ENCODE data around the gene ATF6.

The ATF6 gene

DNA sequence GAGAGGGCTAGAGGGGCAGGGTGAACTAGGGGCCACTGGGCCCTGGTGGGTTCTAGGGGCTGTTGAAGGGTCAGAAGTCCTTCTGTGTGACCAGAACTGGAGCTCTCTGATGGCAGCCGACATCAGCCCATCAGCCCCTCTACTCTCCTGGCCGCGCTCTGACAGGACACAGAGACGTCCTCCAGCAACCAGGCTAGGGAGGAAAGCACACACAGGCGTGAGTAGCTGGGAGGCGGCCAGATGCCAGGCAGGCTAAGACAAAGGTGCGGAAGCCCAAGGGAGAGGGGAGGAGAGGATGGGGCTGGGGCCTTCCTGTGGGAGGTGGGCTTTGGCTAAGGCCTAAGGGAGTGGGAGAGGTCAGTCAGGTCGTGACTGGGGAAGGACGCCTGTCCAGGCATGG, 206.7 kb downstream of the ATF6 start:
- DNase-seq (ENCODE audit: low spot score): no peak

DNA sequence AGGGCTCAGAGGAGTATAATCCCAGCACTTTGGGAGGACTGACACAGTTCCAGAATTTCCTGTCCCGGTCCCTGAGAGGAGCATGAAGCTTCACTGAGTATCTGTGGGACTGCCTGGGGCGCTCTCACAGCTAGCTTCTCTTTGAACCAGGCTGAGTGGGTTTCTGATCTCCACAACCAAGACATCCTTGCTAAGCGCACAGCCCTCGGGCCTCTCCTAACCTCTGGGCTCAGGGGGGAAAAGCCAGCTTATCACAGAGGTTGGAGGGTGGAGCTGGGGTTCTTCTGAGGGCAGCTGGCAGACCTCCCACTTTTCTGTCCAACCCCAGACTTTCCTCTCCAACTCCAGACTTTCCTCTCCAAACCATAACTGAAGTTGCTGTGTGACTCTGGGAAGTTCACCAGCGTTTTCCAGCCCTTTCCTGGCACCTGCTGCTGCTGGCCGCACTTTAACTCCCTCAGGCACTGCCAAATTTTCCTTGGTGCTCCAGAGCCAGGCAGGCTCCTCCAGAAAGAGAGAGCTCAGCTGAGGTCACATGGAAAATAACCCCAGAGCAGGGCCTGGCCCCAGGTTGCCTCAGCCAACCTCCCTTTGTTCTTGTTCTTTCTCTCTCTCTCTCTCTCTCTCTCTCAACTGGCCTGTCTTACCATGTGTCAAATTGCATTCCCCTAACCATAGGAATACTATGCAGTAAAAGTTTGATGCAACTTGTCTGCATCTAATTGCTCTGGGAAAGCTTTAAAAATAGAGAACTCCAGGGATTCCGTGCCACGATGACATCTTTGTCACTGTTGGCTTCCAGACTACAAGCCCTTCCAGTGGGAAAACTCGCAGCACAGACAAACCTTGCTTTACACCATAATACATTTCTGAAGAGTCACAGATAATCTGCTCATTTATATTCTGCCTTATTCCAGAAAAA, 208.1 kb downstream of the ATF6 start:
- DNase-seq (ENCODE audit: low spot score): no peak

DNA sequence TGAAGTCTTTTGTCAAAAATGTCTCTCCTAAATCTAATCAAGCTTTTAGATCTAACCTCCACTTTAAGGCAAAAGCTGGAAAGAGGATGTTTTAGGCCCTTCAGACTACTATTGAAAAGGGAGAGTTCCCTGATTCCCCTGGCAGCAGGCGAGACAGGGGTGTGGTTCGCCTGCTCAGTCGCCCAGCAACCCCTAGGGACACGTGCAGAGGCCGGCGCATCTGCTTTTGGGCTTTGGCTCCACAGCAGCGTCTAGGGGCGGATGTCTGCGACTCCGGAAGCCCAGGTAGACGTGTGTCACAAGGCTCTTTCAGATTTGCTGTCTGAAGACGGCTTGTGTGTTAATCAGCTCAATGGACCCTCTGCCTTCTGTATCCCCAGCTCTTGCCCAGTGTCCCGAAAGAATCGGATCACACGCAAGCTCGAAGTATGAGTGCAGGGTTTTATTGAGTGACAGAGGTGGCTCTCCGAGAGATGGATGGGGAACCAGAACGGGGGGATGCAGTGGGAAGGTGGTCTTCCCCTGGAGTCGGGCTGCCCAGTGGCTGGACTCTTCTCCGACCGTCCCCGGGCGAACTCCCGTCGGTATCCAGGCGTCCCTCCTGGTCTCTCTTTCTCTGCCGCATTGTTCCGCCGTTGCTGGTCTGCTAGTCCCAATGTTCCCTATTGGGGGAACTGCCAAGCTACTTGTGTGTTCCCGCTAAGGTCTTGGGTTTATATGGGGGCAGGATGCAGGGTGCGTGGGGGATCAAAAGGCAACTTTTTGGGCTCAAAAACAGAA, 212.1 kb downstream of the ATF6 start:
- peak; percentile 69 for DNase-seq (ENCODE audit: low spot score)

DNA sequence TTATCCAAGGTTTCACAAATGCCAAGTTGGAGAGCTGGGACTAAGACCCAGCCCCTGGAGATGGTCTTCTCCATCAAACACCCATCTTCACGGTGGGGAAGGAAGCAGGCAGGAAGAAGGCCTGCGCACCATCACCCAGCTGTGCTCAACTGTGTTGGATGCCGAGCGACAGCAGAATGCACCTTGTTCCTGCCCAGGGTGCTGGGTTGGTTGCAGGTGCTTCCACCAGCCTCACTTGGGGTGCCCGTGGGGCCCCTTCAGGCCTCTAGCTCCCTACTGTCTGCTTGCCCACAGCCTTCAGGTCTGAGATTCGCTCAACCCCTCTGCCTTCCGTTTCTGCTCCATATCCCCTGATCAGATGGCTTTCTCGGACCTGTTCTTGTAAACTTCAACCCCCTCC, 215.0 kb downstream of the ATF6 start:
- no peak for DNase-seq (ENCODE audit: low spot score)

DNA sequence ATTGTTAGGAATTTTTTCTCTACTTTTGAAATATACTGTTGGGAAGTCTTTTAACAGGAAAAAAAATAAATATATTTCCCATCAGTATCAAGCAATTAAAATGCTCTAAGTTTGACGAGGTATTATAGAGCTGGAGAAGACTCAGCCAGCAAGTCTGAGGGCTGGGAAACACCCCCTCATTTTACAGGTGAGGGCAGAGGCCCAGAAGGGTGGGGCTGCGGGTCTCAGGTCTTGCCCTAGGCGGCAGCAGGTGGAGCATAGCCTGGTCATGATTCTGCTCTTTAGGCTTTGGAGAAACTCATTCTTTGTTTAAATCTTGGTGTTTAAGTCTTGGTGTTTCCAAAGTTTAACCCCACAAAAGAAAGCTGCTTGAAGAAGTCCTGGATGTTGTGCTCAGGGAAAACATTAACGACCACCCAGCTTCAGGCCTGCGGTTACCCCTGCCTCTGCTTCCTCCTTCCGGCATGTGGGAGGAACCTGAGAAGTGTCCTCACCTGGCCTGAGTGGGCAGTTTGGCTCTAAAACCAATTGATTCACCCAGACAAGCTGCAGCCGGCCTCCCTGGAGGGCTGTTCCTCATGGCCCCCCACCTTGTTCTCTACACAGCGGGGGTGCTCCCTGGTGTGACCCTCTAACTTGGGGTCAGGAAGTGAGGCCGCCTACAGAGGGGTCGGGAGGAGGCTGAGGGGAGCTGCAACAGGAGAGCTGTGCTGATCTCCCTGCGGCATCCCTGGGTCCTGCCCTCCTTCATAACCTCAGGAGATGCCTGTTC, 215.8 kb downstream of the ATF6 start:
- no peak for DNase-seq (ENCODE audit: low spot score)

DNA sequence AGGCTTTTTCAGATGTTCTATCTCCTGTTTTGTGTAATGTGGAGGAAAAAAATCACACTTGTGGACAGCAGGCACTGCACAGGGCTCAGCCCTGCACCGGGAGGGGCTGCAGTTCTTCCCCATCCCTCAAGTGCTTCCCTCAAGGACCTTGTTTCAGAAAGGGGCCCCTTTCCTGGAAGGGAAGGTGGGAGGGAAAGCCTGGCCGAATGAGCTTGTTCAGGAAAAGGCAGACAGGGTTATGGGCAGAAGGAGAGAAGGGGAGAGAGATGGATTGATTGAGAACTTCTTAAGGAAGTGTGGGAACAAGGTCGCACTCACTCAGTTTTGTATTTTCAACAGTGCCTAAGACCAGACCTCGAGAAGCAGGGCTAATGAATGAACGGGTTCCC, 216.4 kb downstream of the ATF6 start:
- DNase-seq (ENCODE audit: low spot score): no peak

DNA sequence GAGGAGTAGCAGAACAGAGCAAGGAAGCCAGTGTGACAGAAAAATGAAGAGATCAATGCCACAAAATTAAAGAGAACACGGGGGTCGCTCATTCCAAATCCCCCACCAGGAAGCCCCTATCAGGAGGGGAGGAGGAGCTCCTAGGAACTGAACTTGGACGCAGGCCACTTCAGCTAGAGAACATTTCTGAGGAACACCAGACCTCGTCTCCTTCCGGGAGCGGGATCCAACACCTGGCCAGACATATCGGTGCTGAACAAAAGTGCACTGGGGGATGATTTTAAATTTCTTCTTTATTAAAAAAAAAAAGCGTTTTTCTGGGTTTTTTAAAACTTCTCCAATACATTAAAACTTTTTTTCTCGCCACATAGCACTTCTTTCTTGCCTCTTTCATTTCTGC, 216.8 kb downstream of the ATF6 start:
- no peak for DNase-seq (ENCODE audit: low spot score)

DNA sequence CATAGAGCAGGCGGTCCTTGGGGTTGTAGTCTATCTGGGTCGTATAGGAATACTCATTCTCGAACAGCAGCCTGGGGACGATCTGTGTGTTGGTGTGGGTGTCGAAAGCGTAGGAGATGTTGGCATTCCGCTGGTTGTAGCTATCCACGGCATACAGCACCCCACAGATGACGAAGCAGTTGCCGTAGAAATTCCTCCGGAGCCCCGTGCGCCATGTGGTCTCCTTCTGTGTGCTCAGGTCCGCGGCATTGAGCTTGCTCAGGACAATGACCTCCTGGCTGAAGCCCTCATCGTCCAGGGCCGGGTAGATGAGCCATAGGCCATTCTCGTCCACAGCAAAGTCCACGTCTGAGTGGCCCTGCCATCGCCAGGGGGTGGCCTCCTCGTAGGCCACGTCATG, 217.6 kb downstream of the ATF6 start:
- DNase-seq (ENCODE audit: low spot score): no peak

DNA sequence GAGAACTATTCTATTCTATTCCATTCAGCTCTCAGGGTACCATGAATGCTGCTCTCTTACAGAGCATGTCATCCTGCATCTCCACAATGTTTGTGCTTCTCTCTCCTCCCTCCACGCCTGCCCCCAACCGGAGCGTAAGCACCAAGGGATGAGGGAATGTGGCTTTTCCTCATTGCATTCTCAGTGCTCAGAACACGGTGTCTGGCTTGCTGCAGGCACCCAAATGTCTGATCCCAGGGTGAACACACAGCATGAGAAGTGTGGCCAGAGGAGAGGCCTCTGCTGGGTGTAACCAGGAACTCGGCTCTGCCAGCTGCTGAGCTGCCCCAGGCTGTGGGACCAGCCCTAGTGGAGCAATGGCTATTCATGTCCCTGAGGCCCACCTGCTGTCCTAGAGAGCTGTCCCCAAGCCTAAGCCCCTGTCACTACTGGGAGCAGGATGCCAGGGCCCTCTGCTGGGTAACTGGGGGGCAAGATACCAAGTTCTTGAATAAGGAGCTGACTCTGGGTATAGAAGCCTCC, 219.2 kb downstream of the ATF6 start:
- no peak for DNase-seq (ENCODE audit: low spot score)

DNA sequence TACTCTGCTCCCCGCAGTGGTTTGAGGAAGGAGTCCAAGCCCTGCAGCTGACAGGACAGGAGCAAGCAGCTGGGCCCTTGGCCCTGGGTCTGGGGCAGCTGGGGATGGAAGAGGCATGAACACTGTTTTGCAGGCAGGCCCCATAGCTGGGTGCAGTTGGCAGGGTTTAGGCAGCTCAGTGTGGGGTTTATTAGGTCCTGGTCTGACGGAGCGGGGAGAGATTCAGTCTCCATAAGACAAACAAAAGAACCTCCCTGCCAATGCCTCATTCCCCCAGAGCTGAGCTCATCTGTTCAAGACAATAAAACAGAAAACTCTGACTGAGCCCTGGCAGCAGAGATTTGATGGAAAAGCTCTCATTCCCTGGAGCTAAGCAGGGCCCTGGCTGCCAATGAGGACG, 220.2 kb downstream of the ATF6 start:
- no peak for DNase-seq (ENCODE audit: low spot score)

DNA sequence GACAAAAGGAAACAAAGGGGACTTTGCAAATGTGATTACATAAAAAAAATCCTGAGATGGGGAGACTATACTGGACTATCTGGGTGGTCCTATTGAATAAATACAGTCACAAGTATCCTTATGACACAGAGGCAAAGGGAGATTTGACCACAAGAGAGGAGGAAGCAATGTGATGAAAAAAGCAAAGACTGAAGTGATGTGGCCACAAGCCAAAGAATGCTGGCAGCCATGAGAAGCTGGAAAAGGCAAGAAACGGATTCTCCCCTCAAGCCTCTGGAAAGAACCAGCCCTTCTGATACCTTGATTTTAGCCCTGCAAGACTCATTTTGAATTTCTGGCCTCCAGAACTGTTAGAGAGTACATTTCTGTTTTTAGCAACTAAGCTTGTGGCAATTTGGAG, 221.2 kb downstream of the ATF6 start:
- no peak for DNase-seq (ENCODE audit: low spot score)

DNA sequence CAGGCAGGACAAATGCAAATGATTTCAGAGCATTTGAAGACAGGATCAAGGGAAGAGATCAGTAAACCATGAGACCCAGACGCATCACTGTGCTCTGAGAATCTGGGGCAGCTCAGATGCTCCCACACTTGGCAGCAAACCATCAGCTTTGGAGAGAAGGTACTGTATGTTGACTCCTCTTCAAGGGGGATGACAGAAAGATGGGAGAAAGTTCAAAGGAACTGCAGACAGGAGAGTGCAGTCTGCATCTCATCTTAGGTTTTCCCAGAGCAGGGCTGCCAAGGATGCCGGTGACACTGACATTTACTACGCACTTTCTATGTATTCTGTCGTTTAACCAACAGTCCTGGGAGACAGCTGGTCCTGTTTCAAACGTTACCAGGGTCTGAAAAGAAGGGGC, 221.8 kb downstream of the ATF6 start:
- DNase-seq (ENCODE audit: low spot score): no peak

DNA sequence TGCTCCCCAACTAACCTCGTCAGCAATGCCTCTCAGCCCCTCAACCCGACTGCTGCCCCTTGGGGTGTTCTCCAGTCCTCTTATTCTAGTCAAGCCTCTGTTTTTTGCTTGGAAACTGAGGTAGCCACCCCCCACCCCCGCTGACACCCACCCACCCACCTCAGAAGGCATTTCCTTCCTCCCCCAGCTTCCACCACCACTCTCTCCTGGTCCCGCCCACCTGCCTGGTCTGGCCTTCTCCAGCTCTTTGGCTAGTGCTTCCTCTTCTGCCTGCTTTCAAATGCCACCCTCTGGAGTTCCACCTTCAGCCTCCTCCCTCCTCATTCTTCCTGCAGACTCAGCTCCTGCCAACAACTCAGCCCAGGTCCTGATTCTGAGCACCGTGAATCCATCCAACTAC, 222.3 kb downstream of the ATF6 start:
- DNase-seq (ENCODE audit: low spot score): no peak

DNA sequence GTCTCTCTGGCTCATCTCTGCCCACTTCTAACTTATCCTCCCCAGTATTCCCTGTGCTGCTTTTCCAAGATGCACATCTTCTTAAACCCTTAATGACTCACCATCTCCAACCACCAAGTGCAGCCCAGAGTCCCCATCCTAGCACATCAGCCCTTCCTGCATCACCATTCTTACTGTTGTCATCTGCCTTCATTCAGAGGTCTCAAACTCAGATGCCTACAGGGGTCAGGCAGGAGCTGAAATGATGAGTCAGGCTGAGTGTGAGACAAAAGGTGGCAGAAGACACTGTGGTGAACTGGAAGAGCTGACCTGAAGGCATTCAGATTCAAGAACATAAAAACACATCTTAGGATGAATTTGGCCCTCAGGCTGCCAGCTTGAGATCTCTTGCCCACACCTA, 223.0 kb downstream of the ATF6 start:
- DNase-seq (ENCODE audit: low spot score): no peak

DNA sequence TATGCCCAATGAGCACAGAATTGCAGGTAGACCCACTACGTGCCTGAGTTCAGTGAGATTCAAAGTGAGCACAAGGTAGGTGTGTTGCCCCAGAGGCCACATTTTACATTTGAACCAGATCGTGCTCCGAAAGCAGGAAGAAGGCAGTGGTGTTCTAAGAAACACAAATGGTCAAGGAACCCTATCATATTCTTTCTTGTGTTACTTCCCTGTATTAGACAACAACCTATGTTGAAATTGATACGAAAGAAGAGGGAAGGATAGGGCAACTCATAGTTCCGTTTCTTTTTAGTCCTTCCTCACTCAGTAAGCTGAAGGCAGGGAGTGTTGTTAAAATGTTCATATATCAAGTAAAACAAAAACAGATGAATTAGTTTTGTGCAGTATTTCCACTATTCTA, 223.7 kb downstream of the ATF6 start:
- no peak for DNase-seq (ENCODE audit: low spot score)

DNA sequence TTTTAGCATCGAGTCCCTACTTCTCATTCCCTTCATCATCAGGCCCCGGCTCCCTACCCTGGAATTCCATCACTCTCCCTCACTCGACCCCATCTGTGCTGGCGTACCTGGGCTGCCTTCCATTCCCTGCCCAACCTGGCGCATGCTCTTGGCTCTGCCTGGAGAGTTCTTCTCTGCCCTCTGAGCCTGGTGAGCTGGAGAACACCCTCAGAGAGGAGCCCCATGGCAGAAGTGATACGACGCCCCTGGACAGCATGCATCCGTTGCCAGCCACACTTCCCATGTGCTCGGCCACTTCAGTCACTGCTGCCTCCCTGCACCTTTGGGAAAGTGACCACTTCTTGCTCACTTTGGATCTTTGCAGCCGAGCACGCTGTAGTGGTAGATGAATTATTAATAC, 227.5 kb downstream of the ATF6 start:
- DNase-seq (ENCODE audit: low spot score): no peak

DNA sequence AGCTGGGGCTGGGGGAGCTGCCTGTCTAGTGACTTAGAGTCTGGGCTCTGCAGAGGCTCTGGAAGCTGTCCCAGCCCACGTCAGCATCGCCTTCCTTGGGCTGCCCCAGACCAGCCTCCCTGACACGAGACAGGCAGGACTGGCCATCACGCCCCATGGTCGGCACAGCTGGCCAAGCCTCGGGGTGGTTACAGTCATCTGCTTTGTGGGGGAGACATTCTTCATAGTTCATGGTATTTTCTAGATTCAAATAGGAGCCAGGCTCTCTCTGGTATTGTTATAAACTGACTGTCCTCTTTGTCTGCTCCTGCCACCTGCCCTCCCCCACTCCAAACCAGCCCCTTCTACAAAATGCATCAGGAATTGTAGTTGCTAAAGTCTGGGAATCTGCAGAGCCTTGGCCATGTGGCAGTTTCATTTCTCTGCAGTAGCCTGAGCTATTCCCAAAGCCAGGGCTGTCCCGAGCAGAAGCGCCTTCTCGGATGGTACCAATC, 228.1 kb downstream of the ATF6 start:
- DNase-seq (ENCODE audit: low spot score): no peak

DNA sequence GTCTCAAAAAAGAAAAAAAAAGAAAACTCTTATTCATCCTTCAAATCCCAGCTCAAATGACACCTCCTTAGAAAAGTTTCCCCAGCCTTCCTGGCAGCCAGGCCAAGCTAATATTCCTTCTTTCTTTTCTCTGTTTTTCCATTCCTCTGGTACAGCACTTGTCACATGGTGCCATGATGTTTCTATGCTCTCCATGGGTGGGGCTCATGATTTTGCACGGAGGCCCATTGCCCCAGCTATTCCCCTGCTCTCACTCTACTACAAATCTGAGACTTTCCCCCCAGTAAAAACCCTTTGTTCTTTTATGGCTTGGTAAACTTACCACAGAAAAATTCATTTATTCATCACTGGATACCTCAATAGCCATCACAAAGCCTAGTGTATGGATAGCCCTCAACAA, 231.0 kb downstream of the ATF6 start:
- DNase-seq (ENCODE audit: low spot score): no peak

DNA sequence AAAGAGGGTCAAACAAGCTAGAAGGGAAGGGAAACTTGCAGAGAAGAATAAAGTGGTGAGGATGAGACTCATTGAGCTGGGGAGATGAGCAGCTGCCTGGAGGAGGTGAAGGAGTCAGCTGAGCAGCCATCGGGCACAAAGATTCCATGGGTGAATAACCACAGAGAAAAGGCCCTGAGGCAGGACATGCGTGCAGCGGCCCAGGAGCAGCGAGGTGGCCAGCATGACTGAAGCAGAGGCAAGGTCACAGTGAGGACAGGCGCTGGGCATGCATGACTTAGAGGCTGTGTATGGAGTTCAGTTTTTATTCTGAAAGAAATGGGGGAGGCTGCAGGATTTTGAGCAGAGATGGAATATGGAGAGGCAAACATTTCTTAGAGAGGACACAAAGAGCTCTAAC, 232.7 kb downstream of the ATF6 start:
- no peak for DNase-seq (ENCODE audit: low spot score)

DNA sequence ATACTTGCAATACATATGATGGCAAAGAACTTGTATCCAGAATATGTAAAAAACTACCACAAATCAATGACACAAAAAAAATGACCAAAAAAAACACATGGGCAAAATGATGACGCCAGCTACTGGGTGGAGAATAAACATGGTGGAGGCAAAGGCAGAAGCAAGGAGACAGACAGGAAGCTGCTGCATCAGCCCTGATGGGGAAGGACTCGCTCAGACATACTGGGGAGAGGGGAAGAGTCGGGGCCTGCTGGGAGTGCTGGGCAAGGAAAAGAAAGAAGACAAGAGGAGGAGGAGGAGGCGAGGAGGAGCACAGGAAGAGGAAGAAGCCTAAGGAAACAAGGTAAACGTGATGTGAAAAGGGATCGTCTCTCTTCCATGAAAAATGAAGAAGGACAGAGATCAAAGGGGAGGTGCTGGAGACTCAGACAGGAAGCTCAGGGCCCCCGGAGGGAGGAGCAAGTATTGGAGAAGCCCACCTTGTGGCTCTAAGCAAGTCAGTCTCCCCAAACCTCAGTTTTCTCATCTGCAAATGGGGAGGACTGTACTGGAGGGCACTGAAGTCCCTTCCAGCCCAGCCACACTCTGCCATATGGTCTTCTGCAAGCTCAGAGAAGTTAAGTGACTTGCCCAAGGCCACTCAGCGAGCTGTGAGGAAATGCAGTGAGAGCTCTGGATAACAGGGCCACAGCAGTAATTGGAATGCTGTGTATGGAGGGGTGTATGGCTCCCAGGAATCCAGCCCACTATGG, 233.4 kb downstream of the ATF6 start:
- DNase-seq (ENCODE audit: low spot score): no peak

DNA sequence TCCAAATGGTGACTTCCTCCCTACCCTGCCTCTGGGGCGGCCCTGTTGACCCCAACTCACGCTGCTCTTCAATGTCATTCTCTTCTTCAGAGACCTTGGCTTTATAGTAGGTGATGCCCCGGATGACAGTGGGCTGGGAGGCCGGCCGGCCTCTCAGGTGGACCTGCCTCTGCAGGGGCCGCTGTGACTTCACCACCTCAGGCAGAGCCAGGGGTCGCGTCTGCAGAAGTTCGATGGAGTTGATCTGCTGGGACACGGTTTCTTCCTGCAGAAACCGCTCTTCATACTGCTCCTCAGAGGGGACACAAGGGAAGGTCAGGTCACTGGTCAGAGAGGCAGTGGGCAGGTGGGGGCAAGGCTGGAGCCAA, 233.9 kb downstream of the ATF6 start:
- no peak for DNase-seq (ENCODE audit: low spot score)

Data from D341Med (cell line).